Activated CD4-positive, alpha-beta T cell treated with anti-CD3 and anti-CD28 coated beads, Interleukin-2, Interleukin-4, amounts not matched to agents 100 ng/mL and 50 ng/mL, durations not matched to agents 16 hours and 8 hours (primary cell): Measurements from ENCODE around the gene KERA.

Experiments used
- DNase-seq: peaks from one replicate; pipeline ENCODE4 v3.0.0-alpha.2; 2020; ENCODE audit warnings: low spot score

Gene KERA

GRCh38 chr12:91073426-91073825, 15.6 kb upstream of the KERA start:
- no peak for DNase-seq

GRCh38 chr12:91072931-91073330, 15.1 kb upstream of the KERA start:
- no peak for DNase-seq

GRCh38 chr12:91070936-91071335, 13.1 kb upstream of the KERA start:
- no peak for DNase-seq

DNA sequence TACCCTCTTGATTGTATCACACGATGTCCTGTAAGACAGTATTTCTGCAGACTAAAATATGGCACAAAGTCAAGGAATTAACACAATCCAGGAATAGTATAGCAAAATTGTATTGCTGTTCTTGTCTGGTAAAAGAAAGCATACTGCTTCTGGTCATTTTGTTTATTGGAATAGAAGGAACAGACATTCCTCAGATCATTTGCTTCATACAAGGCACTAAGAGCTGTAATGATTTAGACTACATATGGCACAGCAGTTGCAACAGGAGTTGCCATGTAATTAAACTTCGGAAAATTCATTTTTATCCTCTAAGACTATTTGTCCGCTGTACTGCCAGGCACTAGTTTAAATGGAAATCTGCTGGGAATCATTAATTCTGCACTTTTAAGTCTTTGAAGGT, 7.6 kb upstream of the KERA start:
- DNase-seq: no peak

DNA sequence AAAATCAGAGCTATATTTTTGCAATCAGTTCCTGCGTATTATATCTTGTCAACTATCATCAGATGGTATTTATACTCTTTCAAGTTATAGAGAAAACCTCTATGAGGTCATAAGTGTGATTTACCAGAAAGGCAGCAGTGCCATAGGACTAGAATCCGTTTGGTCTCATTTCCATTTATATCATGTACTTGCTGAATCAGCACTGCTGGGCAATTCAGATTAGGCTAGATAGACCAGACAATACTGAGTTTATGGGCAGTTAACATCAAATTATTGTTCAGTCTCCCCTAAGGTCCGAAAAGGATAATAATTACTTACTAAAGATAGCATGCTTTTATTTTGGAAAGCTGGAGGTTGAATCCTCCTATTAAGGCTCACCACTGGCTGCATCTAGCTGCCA, 6.8 kb upstream of the KERA start:
- no peak for DNase-seq

GRCh38 chr12:91061091-91061490, 3.3 kb upstream of the KERA start:
- DNase-seq: no peak

DNA sequence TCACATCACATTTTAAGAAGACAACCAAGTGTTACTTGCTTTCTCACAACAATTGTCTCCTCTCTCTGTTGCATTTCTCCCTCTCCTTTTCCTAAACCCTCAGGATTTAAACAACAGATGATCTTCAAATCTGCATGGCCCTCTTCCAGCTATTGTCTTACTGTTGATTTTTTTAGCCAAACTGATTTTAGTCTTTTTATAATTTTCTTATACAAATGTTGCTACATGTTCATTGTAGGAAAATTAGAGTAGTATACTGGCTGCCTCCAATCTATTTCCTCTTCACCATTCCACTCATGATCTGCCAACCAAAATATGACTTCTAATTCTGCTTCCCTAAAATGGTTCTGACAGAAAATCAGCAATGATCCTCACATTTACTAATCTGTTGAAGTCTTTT, 1.4 kb upstream of the KERA start:
- DNase-seq: no peak

DNA sequence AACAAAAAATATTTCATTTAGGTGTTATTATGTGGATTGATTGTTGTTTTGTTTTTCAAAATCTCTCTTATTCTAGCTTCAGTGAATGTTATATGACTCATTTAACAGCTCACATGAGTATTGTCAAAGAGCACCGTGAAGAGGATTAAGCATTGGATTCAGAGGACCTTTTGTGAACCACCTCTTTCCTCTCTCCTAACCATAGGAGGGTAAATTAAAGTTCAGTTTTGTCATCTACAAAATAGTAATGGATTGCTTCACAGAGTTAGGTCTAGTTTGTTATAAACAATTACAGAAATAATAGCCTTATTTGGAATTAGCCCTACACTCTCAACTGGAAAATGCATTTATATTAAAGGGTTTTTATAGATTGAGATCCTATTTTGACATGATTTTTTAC, 962 bp upstream of the KERA start:
- DNase-seq: no peak

GRCh38 chr12:91056488-91056887, 1.3 kb downstream of the KERA start:
- no peak for DNase-seq

DNA sequence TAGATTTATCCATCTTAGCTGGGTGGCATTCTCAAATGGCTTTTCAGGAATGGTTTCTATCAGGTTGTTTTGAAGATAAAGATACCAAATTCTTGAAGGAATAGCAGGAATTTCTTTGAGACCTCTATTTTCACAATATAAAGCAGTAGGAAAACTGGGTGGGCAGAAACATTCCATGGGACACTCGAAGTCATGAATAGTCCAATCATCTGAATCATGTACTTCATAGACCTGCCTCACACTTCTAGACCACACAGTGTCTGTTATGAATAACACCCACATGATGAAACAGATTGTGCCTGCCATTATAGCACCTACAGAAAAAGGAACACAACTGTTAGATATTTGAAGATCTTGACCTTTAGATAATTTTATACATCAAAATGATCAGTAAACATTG, 1.8 kb downstream of the KERA start:
- DNase-seq: no peak

GRCh38 chr12:91053951-91054715, 3.7 kb downstream of the KERA start:
- DNase-seq: no peak

GRCh38 chr12:91052026-91052425, 5.8 kb downstream of the KERA start:
- no peak for DNase-seq

DNA sequence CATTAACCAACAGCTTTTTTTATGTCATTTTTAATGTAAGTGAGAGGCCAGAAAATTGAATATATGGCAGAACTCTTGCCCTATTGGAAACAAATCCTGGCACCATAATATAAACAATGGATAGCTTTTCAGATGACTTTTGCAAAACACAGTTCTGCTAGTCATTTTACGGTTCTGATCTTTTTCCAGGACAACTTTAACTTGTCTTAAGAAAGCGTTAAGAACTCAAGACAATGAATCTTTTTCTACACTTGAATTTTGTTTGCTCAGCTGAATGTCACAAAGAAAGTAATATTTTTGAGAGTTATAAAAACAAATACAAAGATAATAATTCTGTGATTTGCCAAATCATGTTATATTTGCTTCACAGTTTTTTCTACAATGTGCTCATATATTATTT, 13.2 kb downstream of the KERA start:
- DNase-seq: no peak

DNA sequence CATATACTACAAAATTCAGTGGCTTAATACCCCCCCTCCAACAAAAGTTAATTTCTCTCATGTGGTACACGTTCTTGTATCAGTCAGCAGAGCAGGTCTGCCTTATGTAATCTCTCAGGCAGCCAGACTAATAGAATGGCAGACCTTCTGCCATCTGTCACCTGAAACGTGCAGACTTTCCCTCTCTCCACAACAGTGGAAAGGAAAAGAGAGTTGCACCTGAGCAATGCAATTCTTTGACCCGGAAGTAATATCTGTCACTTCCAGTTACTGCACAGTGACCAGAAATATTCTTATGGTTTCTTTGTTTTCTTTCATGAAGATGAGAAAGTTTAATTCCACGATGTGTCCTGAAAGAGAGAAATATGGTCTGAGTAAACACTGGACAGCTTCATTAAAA, 14.4 kb downstream of the KERA start:
- DNase-seq: no peak

DNA sequence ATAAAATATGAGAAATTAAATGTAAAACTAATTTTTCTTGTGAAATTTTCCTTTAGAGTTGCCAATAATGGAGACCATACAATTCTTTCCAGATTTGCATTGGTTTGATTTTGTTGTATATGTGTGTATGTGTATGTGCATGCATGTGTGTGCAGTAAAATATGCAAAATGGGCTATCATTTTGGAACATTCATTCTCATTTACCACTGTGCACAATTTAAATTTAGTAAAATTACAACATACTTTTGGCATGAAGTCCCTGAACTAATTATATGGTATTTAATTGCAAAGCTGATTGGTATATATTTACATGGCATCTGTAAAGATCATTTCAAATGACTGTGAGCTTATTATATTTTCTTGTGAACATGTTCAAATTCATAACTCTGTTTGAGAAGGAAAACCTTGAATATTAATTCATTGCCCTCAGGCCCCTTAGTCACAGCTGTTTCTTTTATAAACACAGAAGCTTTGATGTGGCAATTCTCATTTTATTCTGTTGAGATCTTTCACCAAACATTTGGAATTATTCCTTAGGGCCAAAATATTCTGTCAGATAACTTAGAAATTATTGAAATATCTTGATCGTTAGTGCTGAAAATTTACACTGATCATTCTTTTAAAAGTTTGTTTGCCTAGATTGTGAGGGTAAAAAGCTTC, 17.6 kb downstream of the KERA start:
- no peak for DNase-seq

- DNase-seq: no peak
Observed at GRCh38 chr12:91037276-91037675, 20.5 kb downstream of the KERA start.

DNA sequence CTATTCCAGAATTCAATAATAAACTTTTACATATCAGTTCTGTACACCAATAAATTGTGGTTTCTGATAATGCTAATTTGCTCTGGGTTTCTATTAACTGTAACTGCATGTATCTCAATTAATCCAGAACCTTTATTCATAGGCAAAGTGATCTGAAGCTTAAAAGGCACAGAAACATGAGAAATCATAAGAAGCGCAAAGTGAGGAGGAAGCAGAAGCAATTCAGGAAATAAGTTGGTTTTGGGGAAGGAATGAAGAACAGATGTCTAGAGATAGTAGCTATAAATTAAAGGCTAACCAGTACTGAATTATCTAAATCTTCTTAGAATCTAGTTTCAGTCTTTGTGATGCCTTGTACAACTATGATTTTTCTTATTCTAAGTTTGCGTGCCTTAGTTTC, 24.6 kb downstream of the KERA start:
- DNase-seq: no peak

DNA sequence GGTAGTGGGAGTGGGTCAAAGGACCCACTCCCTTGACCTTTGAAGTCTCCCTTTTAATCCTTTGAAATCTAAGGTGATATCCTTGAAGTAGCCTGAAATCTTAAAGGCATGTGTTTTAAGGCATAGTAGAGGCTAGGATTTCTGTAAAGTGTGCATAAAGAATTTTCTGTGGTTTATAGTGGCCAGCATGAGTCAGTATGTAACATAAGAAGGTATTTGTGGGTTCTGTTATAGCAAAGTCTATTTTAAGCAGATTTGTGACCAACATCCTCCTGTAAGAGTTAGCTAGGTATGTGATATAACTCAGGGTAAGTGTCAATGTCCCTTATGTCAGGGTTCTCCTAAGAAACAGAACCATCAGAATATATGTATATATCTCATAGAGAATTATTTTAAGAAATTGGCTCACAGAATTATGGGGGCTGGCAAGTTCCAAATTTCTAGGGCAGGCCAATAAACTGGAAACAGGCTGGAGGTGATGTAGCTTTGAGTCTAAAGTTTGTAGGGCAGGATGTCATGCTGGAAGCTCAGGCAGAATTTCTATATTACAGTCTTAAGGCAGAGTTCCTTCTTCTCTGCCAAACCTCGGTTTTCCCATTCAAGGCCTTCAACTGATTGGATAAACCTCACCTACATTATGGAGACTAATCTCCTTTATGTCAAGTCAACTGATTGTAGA, 34.4 kb downstream of the KERA start:
- DNase-seq: no peak

GRCh38 chr12:91021076-91021475, 36.7 kb downstream of the KERA start:
- no peak for DNase-seq

DNA sequence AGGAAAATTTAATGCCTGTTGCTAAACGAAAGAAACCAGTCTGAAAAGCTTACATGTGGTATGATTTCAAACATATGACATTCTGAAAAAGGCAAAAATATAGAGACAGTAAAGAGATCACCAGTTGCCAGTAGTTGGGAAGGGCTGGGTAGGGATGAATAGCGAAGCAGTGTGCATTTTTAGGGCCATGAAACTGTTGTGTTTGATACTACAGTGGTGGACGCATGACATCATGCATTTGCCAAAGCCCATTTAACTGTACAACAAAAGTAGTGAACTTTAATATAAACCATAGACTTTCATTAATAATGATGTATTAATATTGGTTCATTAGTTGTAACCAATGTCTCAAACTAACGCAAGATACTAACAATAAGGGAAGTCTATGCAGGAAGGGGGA, 38.4 kb downstream of the KERA start:
- DNase-seq: no peak

GRCh38 chr12:91017511-91018263, 40.1 kb downstream of the KERA start:
- DNase-seq: no peak

- DNase-seq: no peak
Observed at GRCh38 chr12:91017043-91017442, 40.8 kb downstream of the KERA start.
